ES-I3 (cell line): ENCODE results near the gene FAM53B.

ENCODE experiments used
- H3K36me3 ChIP-seq: 2 replicates; pipeline ENCODE4 v1.6.1; 2013; ENCODE audit warnings: mild to moderate bottlenecking, low read length, control low read depth, moderate library complexity; ENCODE audit not compliant: insufficient read depth
- H3K4me1 ChIP-seq: 2 replicates; pipeline ENCODE4 v1.6.1; 2013; ENCODE audit warnings: mild to moderate bottlenecking, control low read depth, low read length; ENCODE audit not compliant: insufficient read depth
- H3K9ac ChIP-seq: 2 replicates; pipeline ENCODE4 v1.6.1; 2013; ENCODE audit warnings: low read depth, mild to moderate bottlenecking, low read length, moderate library complexity
- H3K9me3 ChIP-seq: 2 replicates; pipeline ENCODE4 v1.6.1; 2013; ENCODE audit warnings: mild to moderate bottlenecking, low read length, moderate library complexity; ENCODE audit not compliant: control insufficient read depth, insufficient read depth

The FAM53B gene

GRCh38 chr10:124712704-124713407 lies 31.3 kb downstream of the FAM53B start:
- H3K4me1 ChIP-seq: peaks cover 18% of the 10 kb centered on the region
- H3K9me3 ChIP-seq: no peaks in the 10 kb centered on the region
- no peak overlapping the region for H3K9ac ChIP-seq
- no peaks in the 10 kb centered on the region for H3K36me3 ChIP-seq

DNA sequence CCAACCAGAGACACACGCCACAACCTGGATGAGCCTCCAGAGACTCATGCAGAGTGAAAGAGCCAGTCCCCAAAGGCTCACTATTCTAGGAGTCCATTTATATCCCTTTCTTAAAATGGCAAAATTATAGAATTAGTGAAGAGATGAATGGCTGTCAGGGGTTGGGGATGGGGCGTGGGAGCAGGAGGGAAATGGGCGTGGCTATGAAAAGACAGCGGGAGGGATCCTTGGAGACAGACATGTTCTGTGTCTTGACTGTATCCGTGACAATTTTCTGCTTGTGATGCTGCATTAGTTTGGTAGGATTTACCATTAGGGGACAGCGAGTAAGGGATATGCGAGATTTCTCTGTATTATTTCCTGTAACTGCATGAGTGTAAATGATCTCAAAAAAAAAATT lies 33.0 kb downstream of the FAM53B start:
- Histone ChIP-seq H3K4me1 (peaks cover 18% of the 10 kb centered on the region), H3K9ac (no peak overlapping the region), H3K36me3 (no peaks in the 10 kb centered on the region), H3K9me3 (no peaks in the 10 kb centered on the region)

GRCh38 chr10:124710266-124710881 lies 33.8 kb downstream of the FAM53B start:
- Histone ChIP-seq H3K9me3 (no peaks in the 10 kb centered on the region), H3K9ac (no peak overlapping the region), H3K36me3 (no peaks in the 10 kb centered on the region), H3K4me1 (peaks cover 21% of the 10 kb centered on the region)

GRCh38 chr10:124709861-124710260 lies 34.3 kb downstream of the FAM53B start:
- no peak overlapping the region for H3K9ac ChIP-seq
- no peaks in the 10 kb centered on the region for H3K9me3 ChIP-seq
- H3K36me3 ChIP-seq: no peaks in the 10 kb centered on the region
- peaks cover 26% of the 10 kb centered on the region for H3K4me1 ChIP-seq

GRCh38 chr10:124708922-124709520 lies 35.2 kb downstream of the FAM53B start:
- no peaks in the 10 kb centered on the region for H3K9me3 ChIP-seq
- no peaks in the 10 kb centered on the region for H3K36me3 ChIP-seq
- peaks cover 27% of the 10 kb centered on the region for H3K4me1 ChIP-seq
- H3K9ac ChIP-seq: no peak overlapping the region

GRCh38 chr10:124708246-124708779 lies 35.9 kb downstream of the FAM53B start:
- Histone ChIP-seq H3K9me3 (no peaks in the 10 kb centered on the region), H3K9ac (no peak overlapping the region), H3K4me1 (peaks cover 24% of the 10 kb centered on the region), H3K36me3 (no peaks in the 10 kb centered on the region; the same call in 1 of the 2 replicates)

DNA sequence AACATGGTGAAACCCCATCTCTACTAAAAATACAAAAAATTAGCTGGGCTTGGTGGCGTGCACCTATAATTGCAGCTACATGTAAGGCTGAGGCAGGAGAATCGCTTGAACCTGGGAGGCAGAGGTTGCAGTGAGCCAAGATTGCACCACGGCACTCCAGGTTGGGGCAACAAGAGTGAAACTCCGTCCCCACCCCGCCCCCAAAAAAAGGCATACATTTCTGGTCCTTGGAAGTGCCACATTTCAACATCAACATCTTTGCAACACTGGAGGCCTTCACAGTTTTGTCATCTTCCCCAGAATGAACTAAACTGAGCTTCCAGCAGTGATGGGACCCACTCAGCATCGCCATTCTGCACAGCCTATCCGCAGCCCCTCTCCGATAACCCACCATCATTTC lies 36.6 kb downstream of the FAM53B start:
- Histone ChIP-seq H3K4me1 (peaks cover 24% of the 10 kb centered on the region), H3K9ac (no peak overlapping the region), H3K36me3 (no peaks in the 10 kb centered on the region; the same call in 1 of the 2 replicates), H3K9me3 (no peaks in the 10 kb centered on the region)

GRCh38 chr10:124707144-124707467 lies 37.1 kb downstream of the FAM53B start:
- Histone ChIP-seq H3K4me1 (peaks cover 24% of the 10 kb centered on the region), H3K9me3 (no peaks in the 10 kb centered on the region), H3K9ac (no peak overlapping the region)

GRCh38 chr10:124706462-124707143 lies 37.6 kb downstream of the FAM53B start:
- Histone ChIP-seq H3K4me1 (peaks cover 24% of the 10 kb centered on the region), H3K9me3 (no peaks in the 10 kb centered on the region), H3K9ac (no peak overlapping the region), H3K36me3 (no peaks in the 10 kb centered on the region; the same call in 1 of the 2 replicates)

More at GRCh38 chr10:124707144-124707467, 37.1 kb downstream of the FAM53B start:
- H3K36me3 ChIP-seq: no peaks in the 10 kb centered on the region; the same call in 1 of the 2 replicates

GRCh38 chr10:124705817-124706461 lies 38.2 kb downstream of the FAM53B start:
- Histone ChIP-seq H3K9ac (no peak overlapping the region), H3K36me3 (no peaks in the 10 kb centered on the region; the same call in 1 of the 2 replicates)

DNA sequence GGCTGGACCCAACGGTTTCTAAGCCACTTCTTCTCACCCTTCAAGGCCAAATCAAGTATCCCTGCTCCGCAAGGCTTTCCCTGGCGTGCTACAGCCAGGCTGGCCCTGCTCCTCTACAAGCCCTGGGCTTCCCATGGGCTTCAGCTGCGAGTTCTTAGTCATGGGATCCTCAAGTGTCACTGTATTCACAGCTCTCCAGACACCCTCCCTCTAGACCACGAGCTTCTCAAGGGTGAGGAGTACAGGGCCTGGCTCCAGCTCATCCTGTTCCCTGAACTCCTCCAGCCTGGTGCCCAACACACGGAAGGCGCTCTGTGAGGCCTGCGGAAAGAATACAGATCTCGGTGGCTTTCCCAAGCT lies 38.8 kb downstream of the FAM53B start:
- H3K36me3 ChIP-seq: no peaks in the 10 kb centered on the region; the same call in 1 of the 2 replicates
- H3K9ac ChIP-seq: no peak overlapping the region
- no peaks in the 10 kb centered on the region for H3K9me3 ChIP-seq
- H3K4me1 ChIP-seq: peaks cover 24% of the 10 kb centered on the region

More at GRCh38 chr10:124705817-124706461, 38.2 kb downstream of the FAM53B start:
- Histone ChIP-seq H3K9me3 (no peaks in the 10 kb centered on the region), H3K4me1 (peaks cover 24% of the 10 kb centered on the region)

DNA sequence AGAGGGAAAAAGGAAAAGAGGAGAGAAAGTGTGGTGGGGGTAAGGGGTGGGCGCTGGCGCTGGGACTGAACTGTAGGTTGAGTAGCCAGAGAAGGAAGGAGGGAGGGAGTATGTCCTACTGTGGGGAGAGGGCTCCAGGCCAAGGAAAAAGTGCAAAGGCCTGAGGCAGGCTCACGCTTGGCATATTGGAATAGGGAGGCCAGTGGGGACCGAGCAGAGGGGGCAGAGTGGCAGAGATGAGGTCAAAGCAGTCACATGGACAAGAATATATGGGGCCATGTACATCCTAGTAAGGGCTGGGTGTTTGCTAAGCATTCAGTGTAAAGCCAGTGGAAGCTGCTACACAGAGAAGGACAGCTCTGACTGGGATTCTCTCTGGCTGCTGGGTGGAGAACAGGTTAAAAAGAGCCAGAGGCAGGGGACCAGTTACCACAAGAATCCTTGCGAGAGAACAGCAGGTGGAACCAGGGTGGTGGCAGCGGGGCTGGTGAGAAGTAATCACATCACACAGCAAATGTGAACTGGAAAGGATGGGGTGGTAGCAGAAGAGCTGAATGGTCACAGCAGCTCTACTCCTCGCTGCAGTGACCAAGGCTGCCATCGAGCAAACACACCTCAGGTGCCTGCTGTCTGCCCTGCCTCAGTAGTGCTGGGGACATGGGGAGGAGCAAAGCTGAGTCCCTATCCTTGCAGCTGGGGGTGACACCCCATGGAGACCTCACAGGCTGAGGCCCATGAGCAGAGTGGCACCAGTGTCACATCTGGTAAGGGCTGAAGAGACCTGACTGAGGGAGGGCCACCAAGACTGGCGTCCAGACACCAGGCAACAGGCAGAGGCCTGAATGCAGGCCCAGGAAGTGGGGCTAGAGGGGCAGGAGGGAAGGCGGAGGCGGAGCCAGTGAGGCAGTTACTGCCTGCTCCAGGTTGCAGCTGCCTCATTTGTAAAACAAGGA lies 39.5 kb downstream of the FAM53B start:
- Histone ChIP-seq H3K4me1 (peaks cover 24% of the 10 kb centered on the region), H3K9me3 (no peaks in the 10 kb centered on the region), H3K36me3 (no peaks in the 10 kb centered on the region; the same call in 1 of the 2 replicates), H3K9ac (no peak overlapping the region)

DNA sequence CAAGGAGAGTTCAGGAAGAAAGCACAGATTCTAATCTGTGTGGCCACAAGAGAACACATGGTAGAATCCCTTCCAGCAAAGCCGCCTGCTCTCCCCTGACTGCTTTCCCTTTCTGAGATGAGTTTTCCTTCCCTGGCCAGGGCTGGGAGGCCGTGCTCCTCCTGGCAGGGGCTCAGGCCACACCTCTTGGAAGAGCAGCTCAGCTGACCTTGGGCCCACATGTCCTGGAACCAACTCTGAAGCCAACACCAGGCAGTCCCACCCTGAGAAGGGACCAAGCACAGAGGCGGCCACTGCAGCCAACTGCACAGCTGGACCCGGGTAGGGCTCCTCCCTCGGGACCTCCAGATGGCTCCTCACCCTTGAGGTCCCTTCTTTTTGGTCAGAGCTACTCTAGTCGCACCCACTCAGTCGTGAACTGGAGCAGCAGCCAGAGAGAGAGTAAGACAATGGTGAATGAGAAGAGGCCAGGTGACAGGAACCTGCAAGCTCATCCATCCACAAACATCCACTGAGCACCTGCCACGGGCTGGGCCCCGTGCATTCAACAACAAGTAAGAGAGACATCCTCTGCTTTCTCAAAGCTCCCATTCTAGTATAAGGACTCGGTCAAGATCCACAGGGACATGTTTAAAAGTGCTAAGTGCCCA lies 40.3 kb downstream of the FAM53B start:
- Histone ChIP-seq H3K4me1 (peaks cover 17% of the 10 kb centered on the region), H3K36me3 (no peaks in the 10 kb centered on the region; the same call in 1 of the 2 replicates), H3K9ac (no peak overlapping the region), H3K9me3 (no peaks in the 10 kb centered on the region)
